Measurements from ENCODE around the gene OPRD1.

DNA sequence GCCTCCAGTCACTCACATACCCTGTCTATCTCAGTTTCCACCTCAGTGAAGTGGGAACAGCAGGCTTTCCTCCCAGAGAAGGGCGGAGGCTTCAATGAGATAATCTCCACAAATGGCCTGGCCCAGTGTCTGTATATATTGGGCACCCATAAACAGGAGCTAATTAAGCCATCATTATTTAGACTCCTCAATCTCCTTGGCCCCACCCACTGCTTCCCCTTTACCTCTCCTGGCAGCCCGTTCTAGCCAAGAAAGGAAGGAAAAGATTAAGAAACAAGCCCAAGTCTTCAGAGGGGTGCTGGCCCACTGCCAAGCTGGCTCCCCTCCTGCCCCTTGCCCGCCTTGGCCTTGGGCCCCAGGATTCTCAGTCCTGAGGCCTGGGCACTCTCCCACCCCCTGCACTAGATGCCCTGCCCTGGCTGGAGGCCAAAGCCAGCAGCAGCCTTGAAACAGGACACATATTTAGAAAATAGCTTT is 86.5 kb downstream of the OPRD1 start:
- TF ChIP-seq CREB1 (IDR thresholded peaks at IDR 0.05; ENCODE audit: low read depth): no peak
- TF ChIP-seq, protein P1, sequence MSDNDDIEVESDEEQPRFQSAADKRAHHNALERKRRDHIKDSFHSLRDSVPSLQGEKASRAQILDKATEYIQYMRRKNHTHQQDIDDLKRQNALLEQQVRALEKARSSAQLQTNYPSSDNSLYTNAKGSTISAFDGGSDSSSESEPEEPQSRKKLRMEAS (IDR thresholded peaks at IDR 0.05): no peak
- no peak for TF ChIP-seq EP300 (IDR thresholded peaks at IDR 0.05; ENCODE audit: borderline replicate concordance)
- TF ChIP-seq, protein P2, sequence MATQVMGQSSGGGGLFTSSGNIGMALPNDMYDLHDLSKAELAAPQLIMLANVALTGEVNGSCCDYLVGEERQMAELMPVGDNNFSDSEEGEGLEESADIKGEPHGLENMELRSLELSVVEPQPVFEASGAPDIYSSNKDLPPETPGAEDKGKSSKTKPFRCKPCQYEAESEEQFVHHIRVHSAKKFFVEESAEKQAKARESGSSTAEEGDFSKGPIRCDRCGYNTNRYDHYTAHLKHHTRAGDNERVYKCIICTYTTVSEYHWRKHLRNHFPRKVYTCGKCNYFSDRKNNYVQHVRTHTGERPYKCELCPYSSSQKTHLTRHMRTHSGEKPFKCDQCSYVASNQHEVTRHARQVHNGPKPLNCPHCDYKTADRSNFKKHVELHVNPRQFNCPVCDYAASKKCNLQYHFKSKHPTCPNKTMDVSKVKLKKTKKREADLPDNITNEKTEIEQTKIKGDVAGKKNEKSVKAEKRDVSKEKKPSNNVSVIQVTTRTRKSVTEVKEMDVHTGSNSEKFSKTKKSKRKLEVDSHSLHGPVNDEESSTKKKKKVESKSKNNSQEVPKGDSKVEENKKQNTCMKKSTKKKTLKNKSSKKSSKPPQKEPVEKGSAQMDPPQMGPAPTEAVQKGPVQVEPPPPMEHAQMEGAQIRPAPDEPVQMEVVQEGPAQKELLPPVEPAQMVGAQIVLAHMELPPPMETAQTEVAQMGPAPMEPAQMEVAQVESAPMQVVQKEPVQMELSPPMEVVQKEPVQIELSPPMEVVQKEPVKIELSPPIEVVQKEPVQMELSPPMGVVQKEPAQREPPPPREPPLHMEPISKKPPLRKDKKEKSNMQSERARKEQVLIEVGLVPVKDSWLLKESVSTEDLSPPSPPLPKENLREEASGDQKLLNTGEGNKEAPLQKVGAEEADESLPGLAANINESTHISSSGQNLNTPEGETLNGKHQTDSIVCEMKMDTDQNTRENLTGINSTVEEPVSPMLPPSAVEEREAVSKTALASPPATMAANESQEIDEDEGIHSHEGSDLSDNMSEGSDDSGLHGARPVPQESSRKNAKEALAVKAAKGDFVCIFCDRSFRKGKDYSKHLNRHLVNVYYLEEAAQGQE (IDR thresholded peaks at IDR 0.05; ENCODE audit: low read depth): no peak
- TF ChIP-seq YY1 (IDR thresholded peaks at IDR 0.05; ENCODE audit: low read depth): no peak
- TF ChIP-seq TEAD4 (IDR thresholded peaks at IDR 0.05): no peak

Data from Ishikawa (cell line).